ENCODE data around the gene SLC37A4.
"Not testable (repeated sequence)": the region's sequence is repeated elsewhere in the genome, so short reads cannot be mapped to it uniquely, and the experiment has no call there.

The SLC37A4 gene

DNA sequence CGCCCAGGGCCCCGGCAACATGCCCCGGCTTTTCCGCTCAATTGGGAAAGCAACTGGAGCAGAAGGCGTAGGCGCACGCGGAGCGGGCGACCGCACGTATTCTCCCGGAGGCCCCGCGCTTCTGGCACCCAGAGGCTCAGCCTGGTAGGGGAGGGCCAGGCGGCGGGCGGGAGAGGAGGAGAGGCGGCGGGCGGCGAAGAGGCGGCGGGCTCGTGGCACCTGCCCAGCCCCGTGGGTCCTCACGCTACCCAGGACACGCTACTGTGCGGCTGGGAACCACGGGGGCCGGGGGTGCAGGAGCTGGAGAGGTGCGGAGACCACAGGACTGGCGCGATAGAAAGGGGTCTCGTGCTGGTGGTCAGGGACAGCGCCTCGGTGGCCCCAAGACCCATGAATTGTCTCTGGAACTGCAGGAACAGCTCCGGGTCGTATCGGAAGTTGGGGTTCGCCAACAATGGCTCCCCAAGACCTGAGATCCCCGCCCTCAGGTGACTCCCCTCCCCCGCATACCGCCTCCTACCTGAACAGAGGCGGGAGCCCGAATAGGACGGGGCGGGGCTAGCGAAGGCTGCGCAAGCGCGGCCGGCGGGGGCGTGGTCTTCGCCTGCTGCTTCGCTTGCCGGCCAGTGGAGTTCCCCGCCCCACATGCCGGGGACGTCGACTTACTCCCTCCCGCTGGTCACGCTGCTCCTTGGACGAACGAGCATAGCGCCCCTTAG, at the start of gene SLC37A4:
Gene SLC37A4 (minus strand): TSS at position 549 of the 719 bp plus-strand sequence.
- in situ Hi-C loops (cut with MboI; ENCODE audit: low sequenced_read_pairs), result no loop called here

DNA sequence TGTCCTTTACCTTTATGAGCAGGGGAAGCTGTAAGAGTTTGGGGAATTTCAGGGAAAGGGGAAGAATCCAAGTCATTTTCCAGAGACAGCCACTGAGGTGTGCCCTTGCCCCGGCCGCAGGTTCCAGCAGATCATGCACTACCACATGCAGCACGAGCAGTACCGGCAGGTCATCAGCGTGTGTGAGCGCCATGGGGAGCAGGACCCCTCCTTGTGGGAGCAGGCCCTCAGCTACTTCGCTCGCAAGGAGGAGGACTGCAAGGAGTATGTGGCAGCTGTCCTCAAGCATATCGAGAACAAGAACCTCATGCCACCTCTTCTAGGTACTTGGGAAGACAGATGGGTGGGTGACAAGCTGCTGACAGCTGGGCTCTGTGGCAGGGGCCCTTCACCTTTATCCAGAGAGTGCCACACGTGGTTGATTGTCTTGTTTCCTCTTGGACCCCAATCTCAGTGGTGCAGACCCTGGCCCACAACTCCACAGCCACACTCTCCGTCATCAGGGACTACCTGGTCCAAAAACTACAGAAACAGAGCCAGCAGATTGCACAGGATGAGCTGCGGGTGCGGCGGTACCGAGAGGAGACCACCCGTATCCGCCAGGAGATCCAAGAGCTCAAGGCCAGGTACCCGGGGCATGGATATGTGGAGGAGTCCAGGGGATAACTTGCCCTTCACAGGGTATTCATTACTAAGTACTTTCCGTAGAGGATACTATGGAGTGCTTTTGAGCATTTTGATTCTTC, 48.2 kb upstream of the SLC37A4 start:
- in situ Hi-C loops (cut with MboI; ENCODE audit: low sequenced_read_pairs), result no loop called here

GRCh38 chr11:119077839-119078238, 47.2 kb upstream of the SLC37A4 start:
- in situ Hi-C loops (cut with MboI; ENCODE audit: low sequenced_read_pairs), result no loop called here

DNA sequence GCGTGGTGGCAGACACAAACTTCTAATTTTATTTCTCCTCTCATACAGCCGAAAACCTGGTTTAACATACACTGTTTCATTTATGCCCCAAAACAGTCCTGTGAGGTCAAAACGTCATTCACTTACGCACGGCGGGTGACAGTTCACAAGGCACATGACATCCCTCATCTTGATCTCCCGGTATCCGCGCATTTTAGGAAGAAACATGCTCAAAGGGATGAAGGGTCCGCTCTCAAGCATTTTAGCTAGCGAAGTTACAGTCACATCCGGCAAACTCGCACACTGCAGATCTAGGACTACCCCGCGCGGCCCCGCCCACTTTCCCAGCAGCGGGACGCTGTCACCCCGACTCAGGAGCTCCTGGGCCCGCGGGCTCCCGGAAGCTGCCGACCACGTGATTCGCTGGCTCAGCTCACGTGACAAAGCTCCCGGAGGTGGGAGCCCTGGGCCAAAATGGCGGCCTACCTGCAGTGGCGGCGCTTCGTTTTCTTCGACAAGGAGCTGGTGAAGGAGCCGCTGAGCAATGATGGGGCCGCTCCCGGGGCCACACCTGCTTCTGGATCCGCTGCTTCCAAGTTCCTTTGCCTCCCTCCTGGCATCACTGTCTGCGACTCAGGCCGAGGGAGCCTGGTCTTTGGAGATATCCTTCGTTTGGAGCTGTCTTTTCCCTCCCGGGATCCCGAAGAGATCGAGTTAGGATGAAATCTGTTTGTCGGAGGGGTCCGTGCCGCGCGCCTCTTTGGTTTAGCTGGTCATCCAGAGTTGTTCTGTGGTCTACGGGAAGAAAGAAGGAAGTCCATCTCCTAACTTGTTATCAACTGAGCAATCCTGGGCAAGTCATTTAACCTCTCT, 36.9 kb upstream of the SLC37A4 start, which contains the start of gene VPS11:
Gene VPS11 (plus strand): TSS at position 448 of the 852 bp plus-strand sequence. CDS start 6 bp downstream, at position 454.
- in situ Hi-C loops (cut with MboI; ENCODE audit: low sequenced_read_pairs), result no loop called here

DNA sequence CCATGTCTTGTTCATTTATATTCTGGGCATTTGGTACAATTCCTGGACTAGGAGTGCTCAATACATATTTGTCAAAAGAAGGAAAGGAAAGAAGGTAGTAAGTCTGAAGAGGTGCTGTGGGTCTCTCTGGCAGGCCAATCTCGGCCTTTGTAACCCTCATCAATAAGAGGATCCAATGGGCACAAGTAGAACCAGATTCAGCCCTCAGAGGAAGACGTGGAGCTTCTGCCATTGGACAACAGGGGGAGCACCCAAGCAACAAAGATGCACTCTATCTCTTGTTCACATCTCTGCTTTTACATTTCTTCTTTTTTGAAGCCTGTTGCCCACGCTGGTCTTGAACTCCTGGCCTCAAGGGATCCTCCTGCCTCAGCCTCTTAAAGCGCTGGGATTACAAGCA, 34.7 kb upstream of the SLC37A4 start:
- in situ Hi-C loops (cut with MboI; ENCODE audit: low sequenced_read_pairs), result no loop called here

DNA sequence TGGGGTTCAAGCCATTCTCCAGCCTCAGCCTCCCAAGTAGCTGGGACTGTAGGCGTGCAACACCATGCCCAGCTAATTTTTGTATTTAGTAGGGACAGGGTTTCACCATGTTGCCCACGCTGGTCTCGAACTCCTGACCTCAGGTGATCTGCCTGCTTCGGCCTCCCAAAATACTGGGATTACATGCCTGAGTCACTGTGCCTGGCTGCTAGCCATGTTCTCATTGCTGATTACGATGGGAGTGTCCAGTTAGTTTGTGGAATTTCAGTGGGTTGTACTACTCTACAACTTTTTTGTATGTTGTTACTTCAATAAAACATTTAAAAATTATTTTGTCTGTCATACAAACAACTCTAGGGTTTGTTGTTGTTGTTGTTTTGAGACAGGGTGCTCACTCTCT, 32.1 kb upstream of the SLC37A4 start:
- in situ Hi-C loops (cut with MboI; ENCODE audit: low sequenced_read_pairs), result no loop called here

DNA sequence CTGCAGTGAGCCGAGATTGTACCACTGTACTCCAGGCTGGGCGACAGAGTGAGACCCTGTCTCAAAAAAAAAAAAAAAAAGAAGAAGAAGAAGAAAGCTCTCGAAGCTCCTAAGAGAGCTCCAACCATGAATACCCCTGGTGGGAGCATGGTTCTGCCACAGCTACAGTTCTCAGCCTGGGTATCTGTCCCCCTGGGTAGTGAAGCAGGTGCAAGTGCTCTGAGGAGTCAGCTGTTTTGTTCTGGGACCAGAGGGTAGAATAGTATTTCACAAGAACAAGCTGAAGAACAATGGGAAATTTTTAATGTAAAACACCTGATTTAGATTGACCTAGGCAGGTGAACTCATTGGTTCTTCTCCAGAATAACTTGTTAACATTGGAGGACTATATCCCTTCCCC, 30.6 kb upstream of the SLC37A4 start:
- in situ Hi-C loops (cut with MboI; ENCODE audit: low sequenced_read_pairs), result no loop called here

DNA sequence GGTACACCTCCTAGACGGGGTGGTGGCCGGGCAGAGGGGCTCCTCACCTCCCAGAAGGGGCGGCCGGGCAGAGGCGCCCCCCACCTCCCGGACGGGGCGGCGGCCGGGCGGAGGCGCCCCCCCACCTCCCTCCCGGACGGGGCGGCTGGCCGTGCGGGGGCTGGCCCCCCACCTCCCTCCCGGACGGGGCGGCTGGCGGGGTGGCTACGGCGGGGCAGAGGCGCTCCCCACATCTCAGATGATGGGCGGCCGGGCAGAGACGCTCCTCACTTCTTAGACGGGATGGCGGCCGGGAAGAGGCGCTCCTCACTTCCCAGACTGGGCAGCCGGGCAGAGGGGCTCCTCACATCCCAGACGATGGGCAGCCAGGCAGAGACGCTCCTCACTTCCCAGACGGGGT, 28.5 kb upstream of the SLC37A4 start:
- in situ Hi-C loops (cut with MboI; ENCODE audit: low sequenced_read_pairs), result not testable (repeated sequence)

- in situ Hi-C loops (cut with MboI; ENCODE audit: low sequenced_read_pairs), result no loop called here
Observed at GRCh38 chr11:119057000-119057769, 26.5 kb upstream of the SLC37A4 start, which contains the start of gene HYOU1. Gene HYOU1 (minus strand): TSS chr11:119057205. CDS start chr11:119056160, 1,045 bp downstream.

GRCh38 chr11:119056421-119056999, 25.8 kb upstream of the SLC37A4 start:
- in situ Hi-C loops (cut with MboI; ENCODE audit: low sequenced_read_pairs), result no loop called here

GRCh38 chr11:119055901-119056300, 25.2 kb upstream of the SLC37A4 start:
- in situ Hi-C loops (cut with MboI; ENCODE audit: low sequenced_read_pairs), result no loop called here

DNA sequence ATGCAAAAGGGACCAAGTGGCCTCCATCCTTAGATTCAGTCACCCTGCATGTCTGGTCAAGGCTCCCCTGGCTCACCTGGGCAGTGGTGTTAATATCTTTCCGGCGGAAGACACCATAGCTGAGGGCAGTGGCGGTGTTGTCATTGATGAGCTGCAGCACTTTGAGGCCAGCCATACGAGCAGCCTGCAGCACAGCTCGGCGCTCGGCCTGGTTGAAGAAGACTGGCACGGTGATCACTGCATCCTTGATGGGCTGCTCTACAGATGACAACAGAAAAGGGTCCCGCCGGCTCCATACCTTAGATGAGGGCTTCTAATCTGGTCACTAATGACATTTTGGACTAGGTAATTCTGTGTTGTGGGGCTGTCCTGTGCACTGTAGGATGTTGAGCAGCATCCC, 23.7 kb upstream of the SLC37A4 start:
- in situ Hi-C loops (cut with MboI; ENCODE audit: low sequenced_read_pairs), result no loop called here

GRCh38 chr11:119052163-119052814, 21.6 kb upstream of the SLC37A4 start:
- in situ Hi-C loops (cut with MboI; ENCODE audit: low sequenced_read_pairs), result no loop called here

DNA sequence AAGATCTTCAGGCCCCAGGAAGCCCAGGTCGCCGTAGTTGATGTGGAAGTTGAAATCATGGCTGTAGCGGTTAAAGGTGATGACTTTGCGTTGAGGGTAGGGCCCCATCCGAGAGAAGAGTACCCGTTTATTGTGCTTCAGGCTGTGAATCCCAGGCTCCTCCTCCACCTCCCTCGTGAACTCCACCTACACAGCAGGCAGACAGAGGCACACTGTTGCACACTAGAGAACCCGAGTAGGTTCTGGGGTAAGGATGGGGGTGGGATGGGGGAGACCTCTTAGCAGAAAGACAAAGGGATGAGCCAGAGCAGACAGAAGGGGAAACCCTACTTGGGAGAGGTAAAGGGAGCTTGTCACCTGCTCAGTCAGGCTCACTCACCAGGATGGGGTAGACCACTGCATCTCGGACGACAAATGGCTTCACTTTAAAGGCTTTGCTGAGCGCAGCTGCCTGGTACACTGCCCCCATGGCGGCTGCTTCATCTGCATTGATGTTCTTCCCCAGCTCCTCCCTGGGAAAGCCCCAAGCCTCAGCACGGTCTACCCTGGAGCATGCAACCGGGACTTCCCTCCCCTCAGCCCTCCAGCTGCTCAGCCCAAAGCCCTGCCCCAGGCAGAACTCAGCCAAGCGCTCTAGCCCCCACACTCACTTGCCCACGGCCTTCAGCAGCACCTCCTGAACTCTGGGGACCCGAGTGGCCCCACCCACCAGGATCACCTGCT, 20.9 kb upstream of the SLC37A4 start:
- in situ Hi-C loops (cut with MboI; ENCODE audit: low sequenced_read_pairs), result no loop called here

GRCh38 chr11:119049081-119049480, 18.4 kb upstream of the SLC37A4 start:
- in situ Hi-C loops (cut with MboI; ENCODE audit: low sequenced_read_pairs), result no loop called here

DNA sequence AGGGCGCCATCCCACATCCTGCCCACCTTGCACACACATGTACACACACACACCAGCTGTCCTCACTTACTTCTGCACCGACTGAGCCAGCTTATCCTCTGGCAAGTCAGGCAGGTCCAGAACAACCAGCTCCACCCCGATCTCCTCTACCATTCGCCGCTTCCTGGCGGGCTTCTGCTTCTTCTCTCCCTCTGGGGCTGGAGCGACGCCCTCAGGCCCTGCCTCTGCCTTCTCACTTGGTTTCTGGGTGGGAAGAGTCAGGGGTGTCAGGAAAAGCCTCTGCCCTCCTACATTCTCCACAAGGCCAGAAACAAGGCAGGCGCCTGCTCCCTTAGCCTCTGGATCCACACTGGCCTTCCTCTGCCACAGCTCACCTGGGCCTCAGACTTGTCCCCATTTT, 18.0 kb upstream of the SLC37A4 start:
- in situ Hi-C loops (cut with MboI; ENCODE audit: low sequenced_read_pairs), result no loop called here

DNA sequence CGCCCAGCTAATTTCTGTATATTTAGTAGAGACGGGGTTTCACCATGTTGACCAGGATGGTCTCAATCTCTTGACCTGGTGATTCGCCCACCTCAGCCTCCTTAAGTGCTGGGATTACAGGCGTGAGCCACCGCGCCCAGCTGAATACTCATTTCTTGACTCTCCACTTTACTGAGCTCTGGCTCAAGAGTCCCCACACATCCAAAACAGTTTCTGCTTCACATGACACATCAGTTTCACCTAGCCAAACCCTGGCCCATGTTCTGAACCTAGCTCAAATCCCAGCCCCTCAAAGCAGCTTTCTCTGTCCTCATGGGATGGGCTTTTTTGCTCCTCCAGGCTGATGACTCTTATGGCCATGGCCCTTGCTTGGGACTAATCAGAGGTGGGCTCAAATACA, 16.5 kb upstream of the SLC37A4 start:
- in situ Hi-C loops (cut with MboI; ENCODE audit: low sequenced_read_pairs), result no loop called here

DNA sequence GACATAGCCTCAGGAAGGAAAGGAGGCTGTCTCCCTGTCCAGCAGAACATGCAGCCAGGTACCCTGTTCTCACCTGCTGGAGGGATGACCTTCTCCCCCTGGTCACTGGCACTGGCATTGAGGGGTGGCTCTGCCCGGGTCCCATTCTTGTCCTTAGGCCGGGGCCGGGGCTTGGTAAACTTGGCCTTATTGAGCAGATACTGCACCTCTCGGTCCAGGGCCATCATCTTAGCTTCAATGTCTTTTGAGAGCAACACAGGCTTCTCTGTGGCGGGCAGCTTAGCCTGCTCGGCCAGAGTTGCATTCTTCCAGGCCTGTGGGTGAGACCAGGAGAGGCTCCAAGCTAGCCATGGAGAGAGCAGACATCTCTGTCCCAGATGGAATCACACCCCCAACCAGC, 15.8 kb upstream of the SLC37A4 start:
- in situ Hi-C loops (cut with MboI; ENCODE audit: low sequenced_read_pairs), result no loop called here

DNA sequence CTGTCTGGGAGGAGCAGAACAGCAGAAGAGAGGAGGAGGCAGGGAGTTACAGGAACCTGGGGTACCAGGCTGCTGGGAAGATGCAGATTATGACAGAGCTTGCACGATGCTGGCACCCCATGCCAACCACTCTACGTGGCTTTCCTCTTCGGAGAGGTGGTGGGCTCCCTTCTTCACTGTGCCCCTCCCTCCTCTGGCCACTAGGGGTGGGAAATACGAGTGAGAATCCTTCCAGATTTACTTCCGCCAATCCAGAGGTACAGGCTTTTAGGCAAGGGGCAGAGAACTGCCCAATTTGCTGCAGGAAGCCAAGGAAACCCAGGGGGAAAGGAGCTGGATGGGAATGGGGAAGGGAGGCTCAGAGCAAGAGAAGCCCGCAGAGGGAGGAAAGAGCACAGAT, 14.0 kb upstream of the SLC37A4 start:
- in situ Hi-C loops (cut with MboI; ENCODE audit: low sequenced_read_pairs), result no loop called here
